Posterior cingulate gyrus (tissue), 11 donors: ENCODE measurements around the gene REG3A.

Experiments used
- DNase-seq, 10 donors: peaks; one replicate each; pipeline versions ENCODE4 v3.0.0 to v3.0.0-alpha.2; 2020 to 2021; ENCODE audit warnings: mixed read lengths in 3 of 10
- intact Hi-C: fragments of 100-400 bp; cut with DNase I; formaldehyde crosslinking; loops from one replicate; pipeline ENCODE4 v1.15.1; 2023

Gene REG3A

DNA sequence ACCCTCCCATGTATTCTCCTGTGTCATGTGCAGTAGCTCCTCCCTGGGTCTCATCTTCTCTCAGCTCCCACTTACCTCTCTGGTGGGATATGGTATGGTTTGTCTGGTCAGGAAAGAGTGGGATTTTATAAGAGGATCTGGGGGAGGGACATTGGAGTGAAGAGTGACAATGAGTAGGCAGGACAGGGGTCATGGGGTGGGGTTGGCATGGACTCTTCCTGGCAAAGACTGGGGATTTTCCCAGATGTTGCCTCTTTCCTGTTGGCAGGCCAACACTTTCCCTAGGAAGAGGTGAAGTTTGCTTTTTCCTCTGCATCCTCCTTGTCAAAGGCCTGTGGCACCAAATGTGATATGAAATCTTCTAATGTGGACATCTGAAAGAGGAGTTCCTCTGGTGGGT, at the start of gene REG3A:
Gene REG3A (minus strand): TSS at position 101 of the 400 bp plus-strand sequence. CDS start 348 bp downstream, outside the sequence.
- DNase-seq, result no peak
- intact Hi-C loops, result no loop called here

DNA sequence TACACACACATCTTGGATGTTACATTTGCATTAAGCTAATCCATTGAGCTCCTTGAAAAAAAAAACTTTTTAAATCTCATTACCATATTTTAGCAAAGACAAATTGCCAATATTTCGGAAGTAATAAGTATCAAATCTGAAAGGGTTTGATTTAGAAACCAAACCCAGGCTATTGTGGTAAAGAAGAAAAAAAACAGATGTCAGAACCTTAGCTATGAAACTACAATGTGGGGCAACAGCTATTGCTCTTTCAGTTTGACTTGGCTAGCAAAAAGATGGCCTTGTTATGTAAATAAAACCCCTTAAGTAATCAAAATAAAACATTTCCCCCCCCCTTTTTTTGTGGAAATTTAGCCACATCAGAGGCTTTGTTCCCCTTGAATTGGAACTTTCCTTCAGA, 41.2 kb upstream of the REG3A start:
- DNase-seq, result no peak
- intact Hi-C loops, result no loop called here

DNA sequence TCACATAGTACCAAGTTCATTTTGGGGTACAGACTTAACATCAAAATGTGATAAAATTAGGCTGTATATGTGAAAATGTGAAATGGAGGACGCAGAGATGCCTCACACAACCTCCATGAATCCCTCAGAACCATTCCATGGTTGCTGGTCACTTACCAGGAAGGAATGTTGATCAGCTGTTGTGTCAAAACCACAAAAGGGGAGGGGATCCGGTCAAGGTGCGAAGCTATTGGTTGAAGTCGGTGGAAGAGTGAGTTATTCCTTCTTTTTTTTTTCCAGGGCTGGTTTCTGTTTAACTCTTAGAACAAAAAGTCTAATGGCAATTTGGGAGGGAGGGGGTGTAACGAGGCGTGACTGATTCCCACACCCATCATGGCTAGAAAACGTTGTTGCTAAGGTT, 32.3 kb upstream of the REG3A start:
- intact Hi-C loops, result no loop called here
- DNase-seq, result no peak

DNA sequence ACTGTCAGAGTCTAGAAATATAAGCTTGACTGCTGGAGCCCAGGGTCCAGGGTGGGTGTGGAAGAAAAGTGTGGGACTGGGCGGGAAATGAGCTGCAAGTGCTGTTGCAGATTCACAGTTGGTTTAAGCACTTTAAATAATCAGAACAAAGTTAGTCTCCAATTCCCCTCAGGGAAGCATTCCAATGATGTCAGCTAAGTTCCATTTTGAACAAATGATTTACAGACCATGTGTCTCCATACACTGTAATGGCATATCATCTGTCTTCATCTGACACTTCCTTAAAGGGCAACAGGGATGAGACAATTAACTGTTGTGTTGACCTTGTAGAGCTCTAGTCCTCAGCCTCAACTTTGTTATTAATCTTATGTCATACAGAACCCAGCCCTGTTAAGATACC, 31.5 kb upstream of the REG3A start:
- DNase-seq, result no peak
- intact Hi-C loops, result no loop called here

DNA sequence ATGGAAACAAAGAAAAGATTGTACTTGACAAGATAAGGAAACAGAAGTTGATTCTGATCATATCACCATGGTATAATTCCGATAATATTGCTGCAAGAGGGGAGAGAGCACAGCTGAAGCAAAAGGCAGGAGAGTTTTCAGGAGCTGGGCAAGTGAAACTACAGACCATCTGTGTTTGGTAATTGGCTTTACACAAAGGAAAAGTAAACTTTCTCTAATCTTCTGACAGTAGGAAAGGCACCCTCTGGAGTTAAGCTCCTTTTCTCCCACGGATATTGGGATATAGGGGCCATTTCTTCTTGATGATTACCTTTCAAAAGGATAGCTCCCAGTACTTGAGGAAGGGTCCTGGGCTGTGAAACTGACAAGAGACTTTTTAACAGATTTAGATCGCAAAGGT, 29.9 kb upstream of the REG3A start:
- DNase-seq, result no peak
- intact Hi-C loops, result no loop called here

DNA sequence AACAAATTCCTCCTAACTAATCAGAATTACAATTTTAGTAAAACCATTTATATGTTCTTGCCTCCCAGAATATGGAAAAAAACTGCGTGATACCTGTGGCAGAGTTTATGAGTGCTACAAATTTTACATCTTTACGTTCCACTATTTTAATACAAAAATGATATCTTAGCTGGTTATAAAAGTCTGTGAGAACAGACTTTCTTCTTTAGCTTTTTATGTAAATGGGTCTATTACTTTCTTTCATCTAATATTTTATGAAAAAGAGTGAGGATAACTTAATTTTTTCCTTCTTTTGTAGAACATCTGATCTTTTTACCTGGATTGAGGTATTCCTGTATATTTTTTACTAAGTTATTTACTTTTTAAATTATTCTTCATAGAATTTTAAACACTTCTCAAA, 22.1 kb upstream of the REG3A start:
- DNase-seq, result no peak
- intact Hi-C loops, result no loop called here

DNA sequence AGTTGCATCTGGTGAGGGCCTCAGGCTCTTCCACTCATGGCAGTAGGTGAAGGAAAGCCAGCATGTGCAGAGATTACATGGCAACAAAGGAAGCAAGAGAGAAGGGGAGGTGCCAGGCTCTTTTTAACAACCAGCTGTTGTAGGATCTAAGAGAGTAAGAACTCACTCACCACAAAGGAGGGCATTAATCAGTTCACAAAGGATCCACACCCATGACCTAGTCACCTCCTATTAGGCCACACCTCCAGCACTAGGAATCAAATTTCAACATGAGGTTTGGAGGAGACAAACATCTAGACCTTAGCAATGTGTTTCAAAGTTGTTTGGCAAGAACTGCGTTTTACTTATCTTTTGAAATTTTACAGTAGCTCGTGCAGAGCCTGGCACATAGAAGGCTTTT, 20.5 kb upstream of the REG3A start:
- no peak for DNase-seq
- intact Hi-C loops, result no loop called here

DNA sequence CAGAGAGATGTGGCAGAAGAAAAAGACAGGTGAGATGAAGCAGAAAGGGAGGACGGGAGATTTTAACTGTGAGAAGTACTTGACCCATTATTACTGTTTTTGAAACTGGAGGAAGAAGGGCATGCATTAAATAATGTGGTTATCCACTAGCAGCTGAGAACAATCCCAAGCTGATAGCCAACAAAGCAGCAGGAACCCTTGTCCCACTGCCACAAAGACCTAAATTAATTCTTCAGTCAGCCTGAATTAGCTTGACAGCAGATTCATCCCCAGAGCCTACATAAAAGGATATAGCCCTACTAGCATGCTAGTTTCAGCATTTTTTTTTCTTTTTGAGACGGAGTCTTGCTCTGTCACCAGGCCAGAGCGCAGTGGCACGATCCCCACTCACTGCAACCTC, 19.5 kb upstream of the REG3A start:
- DNase-seq, result no peak
- intact Hi-C loops, result no loop called here

DNA sequence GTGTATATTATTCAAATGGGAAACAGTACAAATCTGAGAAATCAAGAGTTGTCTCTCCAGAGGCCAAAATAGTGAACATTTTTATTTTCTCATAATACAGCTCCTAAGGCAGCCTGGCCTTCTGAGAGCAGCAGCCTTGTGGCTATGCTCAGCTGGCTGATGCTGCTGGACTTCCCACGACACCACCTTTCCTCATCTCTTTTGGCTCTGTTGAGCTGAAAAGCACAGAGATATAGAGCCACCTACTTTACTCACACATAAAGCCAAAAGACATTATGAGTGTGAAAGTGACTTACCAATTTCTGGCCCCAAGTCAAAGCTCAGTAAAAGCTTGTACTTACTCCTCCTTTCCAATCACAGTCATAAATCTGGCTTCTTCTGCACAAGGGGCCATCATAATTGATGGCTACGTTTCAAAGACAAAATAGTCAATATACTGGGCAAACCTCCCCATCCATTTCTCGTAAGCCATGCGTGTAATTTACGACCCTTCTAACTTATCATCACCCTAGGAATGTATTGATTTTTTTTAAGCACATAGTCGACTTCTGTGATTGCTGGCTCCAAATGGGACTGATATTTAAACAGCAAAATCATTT, 18.6 kb upstream of the REG3A start:
- DNase-seq, result peak in 4 of 10 donors; percentile 20 to 82 (median 82)
- intact Hi-C loops, result no loop called here

DNA sequence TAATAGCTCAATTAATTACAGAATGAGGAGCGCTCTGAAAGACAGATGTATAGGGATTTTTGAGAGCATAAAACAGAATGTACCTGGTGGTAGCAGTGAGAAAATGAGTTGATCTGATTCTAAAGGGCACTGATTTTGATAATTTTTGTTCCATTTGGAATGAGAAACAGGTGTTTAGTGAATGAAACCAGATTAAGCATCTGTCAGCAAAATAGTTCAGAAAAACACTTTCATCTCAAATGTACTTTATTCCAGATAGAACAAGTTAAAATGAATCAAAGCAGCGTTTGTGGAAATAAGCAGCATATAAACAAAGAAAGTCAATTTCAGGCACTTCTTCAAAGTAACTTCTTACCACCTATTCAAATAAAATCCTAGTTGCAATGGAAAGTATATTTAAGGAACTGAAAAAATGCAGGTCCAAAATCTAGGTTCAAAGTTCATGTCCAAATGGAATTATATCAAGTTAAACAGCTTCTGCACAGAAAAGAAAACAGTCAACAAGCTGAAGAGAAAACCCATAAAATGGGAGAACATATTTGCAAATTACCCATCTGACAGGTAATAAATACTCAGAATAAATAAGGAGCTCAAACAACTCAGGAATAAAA, 11.9 kb upstream of the REG3A start:
- intact Hi-C loops, result no loop called here
- DNase-seq, result no peak

DNA sequence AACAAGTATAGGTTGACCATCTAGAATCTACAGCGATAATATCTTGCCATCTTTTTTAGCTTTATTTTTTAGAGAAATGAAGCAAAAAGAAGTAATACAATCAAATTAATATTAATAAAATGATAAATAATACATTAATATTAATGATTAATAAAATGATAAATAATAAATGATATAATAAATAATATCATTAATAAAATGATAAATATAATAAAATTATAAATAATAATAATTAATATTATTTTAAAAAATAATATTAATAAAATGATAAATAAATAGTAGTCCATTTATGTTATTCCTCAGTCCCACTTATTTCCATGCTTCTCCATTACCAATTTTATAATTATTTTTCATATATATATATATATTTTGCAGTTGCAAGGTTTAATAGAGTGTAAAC, 3.2 kb upstream of the REG3A start:
- no peak for DNase-seq
- intact Hi-C loops, result no loop called here

DNA sequence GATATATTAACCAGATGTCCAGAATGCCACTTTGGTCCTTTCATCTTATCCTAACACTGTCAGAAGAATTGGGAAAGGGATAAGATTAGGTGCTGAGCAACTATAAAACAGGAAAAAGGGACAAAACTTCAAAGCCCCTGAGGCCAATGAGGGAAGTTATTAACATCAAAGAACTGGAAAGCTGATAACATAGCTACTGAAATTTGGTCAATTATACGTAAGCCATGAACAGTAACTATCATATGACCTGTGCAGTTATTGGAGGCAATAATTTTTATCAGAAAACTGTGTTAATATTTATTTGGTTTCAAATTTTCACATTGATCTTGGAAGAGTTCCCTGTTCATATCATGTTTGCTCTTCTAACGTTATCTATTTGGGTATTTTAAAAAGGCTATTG, 2.6 kb upstream of the REG3A start:
- DNase-seq, result no peak
- intact Hi-C loops, result no loop called here

DNA sequence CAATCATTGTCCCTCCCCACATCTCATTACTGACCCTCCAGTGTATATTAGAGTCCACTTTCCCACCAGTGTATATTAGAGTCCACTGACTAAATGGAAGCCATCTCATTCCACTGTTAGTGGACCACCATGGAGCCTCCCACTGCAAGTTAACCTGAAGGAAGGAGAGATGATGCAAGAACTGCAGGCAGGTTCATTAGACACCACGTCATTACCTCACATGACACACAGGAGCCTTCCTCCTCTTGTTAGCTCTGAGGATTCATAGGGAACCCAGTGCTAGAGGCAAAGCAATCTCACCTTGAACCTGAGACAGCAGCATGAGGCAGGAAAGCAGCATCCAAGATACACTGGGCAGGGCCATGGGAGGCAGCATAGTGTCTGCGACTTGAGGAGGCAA, 523 bp downstream of the REG3A start:
- no peak for DNase-seq
- intact Hi-C loops, result no loop called here

DNA sequence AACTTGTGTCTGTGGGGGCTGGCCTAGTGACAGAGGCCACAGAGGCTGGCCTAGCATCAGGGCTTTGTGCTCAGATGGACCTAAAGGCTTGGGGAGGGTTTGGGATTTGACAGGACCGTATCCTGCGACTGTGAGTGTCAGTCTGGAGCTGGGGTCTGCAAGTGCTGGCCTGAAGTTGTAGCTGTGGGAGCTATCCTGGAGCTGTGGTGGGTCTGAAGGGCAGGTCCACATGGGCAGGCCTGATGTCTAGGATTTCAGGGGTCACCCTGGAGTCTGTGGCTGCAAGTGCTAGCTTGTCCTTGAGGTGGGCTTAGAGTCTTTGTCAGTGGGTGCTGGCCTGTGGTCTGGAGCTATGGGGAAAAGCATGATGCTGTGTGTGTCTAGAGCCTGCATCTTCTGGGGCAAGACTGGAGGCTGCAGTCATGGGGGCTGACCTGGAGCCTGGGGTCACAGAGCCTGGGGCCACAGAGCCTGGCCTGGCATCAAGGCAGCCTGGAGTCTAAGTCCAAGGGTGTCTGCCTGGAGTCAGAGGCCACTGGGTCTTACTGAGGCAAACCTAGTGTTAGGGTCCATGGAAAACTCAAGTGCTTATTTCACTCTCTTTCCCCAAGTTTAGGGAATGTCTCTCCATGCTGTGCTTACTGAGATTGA, 3.6 kb downstream of the REG3A start:
- intact Hi-C loops, result no loop called here
- DNase-seq, result no peak

DNA sequence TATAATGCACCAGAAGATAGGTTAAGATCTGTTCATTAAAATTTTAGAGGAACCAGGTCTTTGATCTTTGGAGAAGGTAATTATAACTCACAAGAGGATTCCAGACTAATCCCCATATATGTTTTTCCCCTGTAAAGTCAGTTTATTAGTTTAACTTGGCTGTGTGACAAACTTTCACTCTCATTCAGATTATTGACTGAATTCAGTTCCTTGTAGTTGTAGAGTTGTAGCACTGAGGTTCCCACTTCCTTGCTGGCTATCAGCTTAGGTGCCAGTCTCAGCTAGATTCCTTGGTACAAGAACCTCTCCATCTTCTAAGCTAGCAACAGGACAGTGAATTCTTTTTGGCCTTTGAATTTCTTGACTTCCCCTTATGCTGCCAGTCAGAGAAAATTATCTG, 20.1 kb downstream of the REG3A start:
- no peak for DNase-seq
- intact Hi-C loops, result no loop called here

DNA sequence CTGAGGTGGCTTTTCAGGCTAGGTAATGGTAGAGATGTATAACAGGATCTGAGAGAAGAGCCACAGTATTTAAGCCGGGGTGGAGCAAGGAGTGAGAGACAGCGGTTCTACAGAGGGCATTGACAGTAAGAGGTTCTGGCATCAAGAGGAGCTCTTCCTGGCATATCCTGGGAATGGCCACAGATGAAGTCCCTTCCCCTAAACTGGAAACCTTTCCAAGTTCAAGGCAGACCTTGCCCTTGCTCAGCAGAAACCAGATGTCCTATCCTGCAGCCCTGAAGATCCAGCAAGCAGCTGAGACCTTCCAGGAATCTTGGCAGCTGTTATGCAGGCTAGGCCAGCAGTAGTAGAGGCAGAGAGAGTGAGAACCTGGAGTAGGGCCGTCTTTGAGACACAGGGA, 21.2 kb downstream of the REG3A start:
- intact Hi-C loops, result no loop called here
- no peak for DNase-seq

DNA sequence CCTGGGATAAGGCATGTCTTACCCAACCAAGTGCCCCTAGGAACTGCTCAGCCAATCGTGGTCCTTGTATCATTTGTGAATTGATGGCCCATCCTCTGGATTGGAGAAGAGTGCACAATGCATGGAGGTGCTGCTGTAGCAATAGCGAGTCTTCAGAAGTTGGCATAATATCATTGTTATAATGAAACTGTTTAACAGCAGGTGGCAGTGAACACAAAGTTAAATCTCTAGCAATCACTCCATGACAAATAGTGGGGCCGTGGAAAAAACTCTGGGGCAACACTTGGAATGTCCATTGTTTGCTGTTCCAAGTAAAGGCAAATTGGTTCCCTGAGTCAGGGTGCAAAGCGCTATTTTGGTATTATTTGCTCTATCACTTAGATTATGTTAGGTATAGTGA, 27.9 kb downstream of the REG3A start:
- intact Hi-C loops, result loop anchor here (2.0 kb wide), 1 partner anchor 87 kb away; no protein-coding TSS in a partner anchor
- DNase-seq, result no peak

DNA sequence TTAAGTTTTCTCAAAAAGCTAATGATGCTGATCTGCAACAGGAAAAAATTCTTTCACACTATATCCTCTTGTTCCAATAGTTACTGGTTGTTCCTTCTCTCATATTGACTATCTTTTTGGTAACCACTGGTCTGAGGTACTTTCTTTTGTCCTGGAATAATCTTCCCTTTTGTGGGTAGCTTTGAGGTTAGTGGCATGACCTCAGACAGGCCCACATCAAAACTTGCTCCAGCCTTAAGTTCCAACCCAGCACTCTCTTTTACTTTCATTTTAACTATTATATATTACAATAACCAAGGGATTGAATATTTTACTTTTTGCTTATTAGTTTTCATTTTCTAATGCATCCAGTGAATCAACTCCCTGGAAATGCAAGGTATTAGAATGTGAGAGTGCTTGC, 29.7 kb downstream of the REG3A start:
- DNase-seq, result no peak
- intact Hi-C loops, result loop anchor here (2.0 kb wide), 1 partner anchor 89 kb away; no protein-coding TSS in a partner anchor

DNA sequence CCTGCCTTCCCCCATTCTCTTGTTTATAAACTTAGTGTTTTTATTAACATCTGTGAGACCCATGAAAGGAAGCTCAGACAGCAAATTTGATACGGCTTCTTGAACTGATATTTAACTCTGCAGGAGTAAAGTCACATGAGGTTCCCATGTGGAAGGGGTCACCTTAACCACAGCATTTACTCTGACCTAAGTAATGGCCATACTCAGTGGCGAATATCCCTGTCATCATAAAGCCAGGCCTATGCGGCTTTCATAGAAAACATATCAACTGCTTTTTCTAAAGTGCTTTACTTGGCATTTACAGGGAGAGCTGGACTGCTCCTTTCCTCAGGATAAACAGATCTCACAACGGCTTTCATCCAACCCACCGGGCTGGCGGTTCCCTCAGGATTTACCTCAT, 30.3 kb downstream of the REG3A start:
- intact Hi-C loops, result no loop called here
- no peak for DNase-seq

DNA sequence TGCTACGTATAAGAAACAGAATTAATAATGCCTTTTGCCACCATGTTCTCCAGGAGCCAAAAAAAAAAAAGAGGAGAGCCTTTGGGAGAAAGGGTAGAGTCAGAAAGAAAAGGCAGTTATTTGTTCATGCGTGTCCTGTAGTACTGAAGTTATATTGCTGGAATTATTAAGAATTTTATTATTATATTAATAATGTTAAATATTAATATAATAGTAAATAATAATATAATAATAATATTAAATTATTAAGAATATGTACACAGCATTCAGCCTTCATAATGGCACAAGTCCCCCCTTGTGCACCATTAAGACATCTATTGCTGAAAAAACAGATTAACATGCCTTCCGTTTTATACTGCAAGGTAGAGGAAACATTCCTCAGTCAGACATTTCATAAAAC, 31.1 kb downstream of the REG3A start:
- intact Hi-C loops, result no loop called here
- DNase-seq, result no peak

DNA sequence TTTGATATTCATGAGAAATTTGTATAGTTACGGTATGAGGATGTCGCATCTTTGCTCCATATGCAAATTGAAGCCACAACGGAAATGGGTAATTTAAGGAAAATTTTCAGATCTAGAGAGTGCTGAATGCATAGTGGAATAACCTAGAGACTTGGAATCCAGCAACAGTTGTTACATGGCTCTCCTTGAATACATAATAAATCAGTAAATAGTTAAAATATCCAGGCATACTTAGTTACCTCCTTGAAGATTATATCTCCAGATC, 33.9 kb downstream of the REG3A start:
- intact Hi-C loops, result no loop called here
- no peak for DNase-seq

DNA sequence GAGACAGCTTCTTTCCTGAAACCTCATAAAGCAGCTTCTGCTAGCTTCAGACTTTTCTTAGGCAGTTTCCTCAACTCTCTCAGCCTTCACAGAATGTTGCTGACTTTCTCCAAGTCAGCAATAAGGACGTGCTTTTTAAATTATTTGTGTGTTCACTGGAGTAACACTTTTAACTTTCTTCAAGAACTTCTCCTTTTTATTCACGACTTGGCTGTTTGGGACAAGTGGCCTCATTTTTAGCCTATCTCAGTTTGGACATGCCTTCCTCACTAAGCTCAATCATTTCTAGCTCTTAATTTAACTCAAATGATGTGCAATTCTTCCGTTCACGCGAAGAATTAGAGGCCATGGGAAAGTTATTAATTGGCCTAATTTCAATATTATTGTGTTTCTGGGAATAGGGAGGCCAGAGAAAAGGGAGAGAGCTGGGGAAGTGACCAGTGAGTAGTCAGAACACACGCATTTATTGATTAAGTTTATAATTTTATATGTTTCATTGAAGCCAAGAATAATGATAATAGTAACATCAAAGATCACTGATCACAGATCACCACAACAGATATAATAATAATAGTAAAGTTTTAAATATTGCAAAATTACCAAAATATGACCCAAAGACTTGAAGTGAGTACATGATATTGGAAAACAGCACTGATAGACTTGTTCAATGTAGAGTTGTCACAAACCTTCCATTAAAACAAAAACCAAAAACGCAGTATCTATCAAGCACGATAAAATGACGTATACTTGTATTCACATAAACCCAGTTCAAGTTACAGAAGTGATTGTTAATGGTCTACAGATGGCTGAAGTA, 34.4 kb downstream of the REG3A start:
- DNase-seq, result no peak
- intact Hi-C loops, result no loop called here
